Spinal cord (tissue), 10 donors: ENCODE data around the gene NPIPB2. TPM values are rescaled to one million over a fixed set of nuclear protein-coding genes. Genes with fewer than 3 reads are reported as not detected.

Experiments
- DNase-seq, 6 donors: peaks; one replicate each; pipeline versions ENCODE4 v3.0.0 to v3.0.0-alpha.2; 2013 to 2015; ENCODE audit warnings: low spot score in 6 of 6, low read depth in 4 of 6
- H3K27ac ChIP-seq: one replicate; pipeline ENCODE4 v1.5.1; 2013; ENCODE audit warnings: low read depth, low read length, control low read depth
- H3K27me3 ChIP-seq: one replicate; pipeline ENCODE4 v1.6.1; 2013; ENCODE audit warnings: low read length; ENCODE audit not compliant: control insufficient read depth, insufficient read depth
- H3K36me3 ChIP-seq: one replicate; pipeline ENCODE4 v1.6.1; 2013; ENCODE audit warnings: low read length; ENCODE audit not compliant: control insufficient read depth, insufficient read depth
- H3K4me1 ChIP-seq: one replicate; pipeline ENCODE4 v1.6.1; 2013; ENCODE audit warnings: low read length; ENCODE audit not compliant: control insufficient read depth, insufficient read depth
- H3K4me3 ChIP-seq: one replicate; pipeline ENCODE4 v1.5.1; 2013; ENCODE audit warnings: low read depth, low read length, control low read depth
- H3K9me3 ChIP-seq: one replicate; pipeline ENCODE4 v1.6.1; 2013; ENCODE audit warnings: low read length; ENCODE audit not compliant: control insufficient read depth, insufficient read depth
- WGBS: methylation state at CpG from one replicate; pipeline ENCODE4 v1.1.5; 2013; ENCODE audit warnings: missing lambda C conversion rate; ENCODE audit not compliant: insufficient coverage; 5-methylcytosine and 5-hydroxymethylcytosine counted together
- polyA plus RNA-seq, 2 donors: library from polyadenylated mRNA; unstranded; fragments of 120-200 nt; gene quantifications; one replicate each; pipeline ENCODE4 v1.2.1, GENCODE V29; 2013; ENCODE audit not compliant: insufficient read length in 2 of 2
- small RNA-seq: library from RNA; depleted of rRNA; stranded (forward); fragments of <200 nt; gene quantifications from one replicate; pipeline ENCODE3, GENCODE V24; 2014; ENCODE audit warnings: low replicate concordance
- total RNA-seq, 2 donors: library from RNA; depleted of rRNA in 1 of 2; stranded (reverse); fragments of 120-200 nt in 1 of 2; fragments of >200 nt in 1 of 2; gene quantifications; one replicate each; pipeline versions ENCODE4 v1.2.3 to v1.2.4, GENCODE V29; 2013 to 2014
- donor health status: healthy.

NPIPB2 gene
- total and polyA plus RNA-seq, 4 donors: 3.5 to 5.6 (median 4.8) TPM

GRCh38 chr16:11884035-11884434 is 57.8 kb downstream of the NPIPB2 start:
- Histone ChIP-seq H3K27ac (no peak overlapping the region), H3K36me3 (peaks cover 55% of the 10 kb centered on the region), H3K4me3 (no peak overlapping the region), H3K9me3 (no peaks in the 10 kb centered on the region), H3K4me1 (no peaks in the 10 kb centered on the region), H3K27me3 (no peaks in the 10 kb centered on the region)
- DNase-seq: no peak
- WGBS: no CpG with 5 or more reads among the region's 5 CpGs

GRCh38 chr16:11880007-11880406 is 61.8 kb downstream of the NPIPB2 start:
- Histone ChIP-seq H3K4me3 (no peak overlapping the region), H3K27ac (no peak overlapping the region), H3K27me3 (no peaks in the 10 kb centered on the region), H3K4me1 (no peaks in the 10 kb centered on the region), H3K36me3 (peaks cover 51% of the 10 kb centered on the region), H3K9me3 (no peaks in the 10 kb centered on the region)
- WGBS: no CpG with 5 or more reads among the region's 5 CpGs
- DNase-seq: no peak

- Histone ChIP-seq H3K9me3 (no peaks in the 10 kb centered on the region), H3K27ac (no peak overlapping the region), H3K36me3 (peaks cover 47% of the 10 kb centered on the region), H3K4me3 (no peak overlapping the region), H3K4me1 (no peaks in the 10 kb centered on the region), H3K27me3 (no peaks in the 10 kb centered on the region)
- 100% methylated on average over 4 of the region's 5 CpGs for WGBS
- no peak for DNase-seq
Observed at GRCh38 chr16:11877374-11877773, 64.5 kb downstream of the NPIPB2 start.

Small RNA genes within 50 kb of the gene (small RNA-seq; reads per million reads assigned to genes)
- gene AC007216.5 (not detected), gene COX6CP1 (0.83 reads per million, percentile 74 among the genes with 10 or more reads in this experiment), gene UBL5P4 (not detected)

Other genes starting within 250 kb of the NPIPB2 start
- gene TXNDC11, start 199.2 kb downstream of the NPIPB2 start, total RNA-seq: 10 to 100 TPM; 18.1 to 34.3 TPM
- 10 to 100 TPM; 31.2 TPM for gene TXNDC11, start 199.2 kb downstream of the NPIPB2 start, polyA plus RNA-seq
- 10 to 100 TPM; 65.3 to 66.0 TPM for gene ZC3H7A, start 144.8 kb downstream of the NPIPB2 start, total RNA-seq
- 10 to 100 TPM; 67.4 to 73.9 TPM for gene ZC3H7A, start 144.8 kb downstream of the NPIPB2 start, polyA plus RNA-seq
- gene RSL1D1, start 90.5 kb downstream of the NPIPB2 start, total RNA-seq: 100 to 1,000 TPM in 1 of 2 donors, 10 to 100 TPM in 1; 67.2 to 133 TPM
- 100 to 1,000 TPM; 102 to 115 TPM for gene RSL1D1, start 90.5 kb downstream of the NPIPB2 start, polyA plus RNA-seq
- 10 to 100 TPM; 60.4 to 73.2 TPM for gene GSPT1, start 26.1 kb downstream of the NPIPB2 start, total RNA-seq
- 10 to 100 TPM; 87.5 to 98.3 TPM for gene GSPT1, start 26.1 kb downstream of the NPIPB2 start, polyA plus RNA-seq
- under 1 TPM; 0.20 to 0.22 TPM for gene TNFRSF17, start 23.2 kb upstream of the NPIPB2 start, total RNA-seq
- gene TNFRSF17, start 23.2 kb upstream of the NPIPB2 start, polyA plus RNA-seq: under 1 TPM in 1 of 2 donors, not detected in 1; 0.29 TPM
- 10 to 100 TPM; 16.2 to 21.9 TPM for gene SNX29, start 34.7 kb upstream of the NPIPB2 start, total RNA-seq
- 10 to 100 TPM; 17.1 to 17.7 TPM for gene SNX29, start 34.7 kb upstream of the NPIPB2 start, polyA plus RNA-seq